Astrocyte (in vitro differentiated cells and primary cell): Measurements from ENCODE around the gene PDGFRA. TPM values are rescaled to one million over a fixed set of nuclear protein-coding genes. Genes with fewer than 3 reads are reported as not detected.
"Not testable (repeated sequence)": the region's sequence is repeated elsewhere in the genome, so short reads cannot be mapped to it uniquely, and the experiment has no call there.

Source experiments
- DNase-seq: peaks from one replicate; pipeline ENCODE4 v3.0.0-alpha.2; 2010; ENCODE audit warnings: low read depth
- FAIRE-seq: peaks from 2 replicates; lab custom pipeline; 2011; peaks lifted over from hg19 to GRCh38; lab: Jason Lieb, UNC
- H2AFZ ChIP-seq: 2 replicates; pipeline ENCODE4 v1.6.0; 2012; ENCODE audit warnings: low read depth, low read length, inconsistent platforms
- H3K27ac ChIP-seq: 2 replicates; pipeline ENCODE4 v1.5.1; 2011; ENCODE audit warnings: low read depth, low read length, inconsistent platforms
- H3K27me3 ChIP-seq: 2 replicates; pipeline ENCODE4 v1.6.0; 2011; ENCODE audit warnings: low read length, inconsistent platforms; ENCODE audit not compliant: insufficient read depth
- H3K36me3 ChIP-seq: 2 replicates; pipeline ENCODE4 v1.5.1; 2011; ENCODE audit warnings: low read length, inconsistent platforms; ENCODE audit not compliant: insufficient read depth
- H3K4me1 ChIP-seq: 2 replicates; pipeline ENCODE4 v1.5.1; 2011; ENCODE audit warnings: low read length, inconsistent platforms; ENCODE audit not compliant: insufficient read depth
- H3K4me2 ChIP-seq: 2 replicates; pipeline ENCODE4 v1.6.0; 2012; ENCODE audit warnings: low read length, inconsistent platforms
- H3K4me3 ChIP-seq: 2 replicates; pipeline ENCODE4 v1.5.1; 2011; ENCODE audit warnings: low read depth, mild to moderate bottlenecking, low read length, inconsistent platforms; ENCODE audit not compliant: insufficient read depth
- H3K79me2 ChIP-seq: 2 replicates; pipeline ENCODE4 v1.6.0; 2012; ENCODE audit warnings: mild to moderate bottlenecking, low read length, inconsistent platforms; ENCODE audit not compliant: insufficient read depth
- H3K9ac ChIP-seq: 2 replicates; pipeline ENCODE4 v1.6.0; 2012; ENCODE audit warnings: mild to moderate bottlenecking, low read length, inconsistent platforms
- H3K9me3 ChIP-seq: 2 replicates; pipeline ENCODE4 v1.5.1; 2012; ENCODE audit warnings: low read depth, mild to moderate bottlenecking, low read length, inconsistent platforms; ENCODE audit not compliant: insufficient read depth
- H4K20me1 ChIP-seq: 2 replicates; pipeline ENCODE4 v1.6.0; 2012; ENCODE audit warnings: low read length, inconsistent platforms; ENCODE audit not compliant: insufficient read depth
- H3K27ac Mint-ChIP-seq: one replicate; pipeline ENCODE4 v1.8.0; 2021; ENCODE audit warnings: mild to moderate bottlenecking, mixed read lengths; ENCODE audit not compliant: unreplicated experiment
- H3K27me3 Mint-ChIP-seq: one replicate; pipeline ENCODE4 v1.8.0; 2021; ENCODE audit warnings: low read depth, mixed read lengths; ENCODE audit not compliant: unreplicated experiment
- H3K36me3 Mint-ChIP-seq: one replicate; pipeline ENCODE4 v1.8.0; 2021; ENCODE audit warnings: low read depth, mixed read lengths; ENCODE audit not compliant: unreplicated experiment
- H3K4me1 Mint-ChIP-seq: one replicate; pipeline ENCODE4 v1.8.0; 2021; ENCODE audit warnings: low read depth, mixed read lengths; ENCODE audit not compliant: unreplicated experiment
- H3K4me3 Mint-ChIP-seq: one replicate; pipeline ENCODE4 v1.8.0; 2021; ENCODE audit warnings: mild to moderate bottlenecking, moderate library complexity, mixed read lengths; ENCODE audit not compliant: unreplicated experiment
- H3K9me3 Mint-ChIP-seq: one replicate; pipeline ENCODE4 v1.8.0; 2021; ENCODE audit warnings: mild to moderate bottlenecking, mixed read lengths; ENCODE audit not compliant: unreplicated experiment
- EZH2 ChIP-seq: IDR thresholded peaks from 2 replicates; pipeline ENCODE4 v1.6.1; 2012; ENCODE audit warnings: mild to moderate bottlenecking, low read length, inconsistent platforms; ENCODE audit not compliant: insufficient read depth
- total RNA-seq: library from RNA; stranded (reverse); gene quantifications from 2 replicates; pipeline ENCODE4 v1.2.1, GENCODE V29; 2021
- TF ChIP-seq, protein P1 (sequence below): IDR thresholded peaks from 2 replicates; pipeline ENCODE4 v1.5.1; 2011; ENCODE audit warnings: low read depth, mild to moderate bottlenecking, inconsistent platforms, low read length, moderate library complexity; ENCODE audit not compliant: insufficient read depth

PDGFRA gene
- total RNA-seq, 1 donor from 2014 or later = 9.2 TPM

DNA sequence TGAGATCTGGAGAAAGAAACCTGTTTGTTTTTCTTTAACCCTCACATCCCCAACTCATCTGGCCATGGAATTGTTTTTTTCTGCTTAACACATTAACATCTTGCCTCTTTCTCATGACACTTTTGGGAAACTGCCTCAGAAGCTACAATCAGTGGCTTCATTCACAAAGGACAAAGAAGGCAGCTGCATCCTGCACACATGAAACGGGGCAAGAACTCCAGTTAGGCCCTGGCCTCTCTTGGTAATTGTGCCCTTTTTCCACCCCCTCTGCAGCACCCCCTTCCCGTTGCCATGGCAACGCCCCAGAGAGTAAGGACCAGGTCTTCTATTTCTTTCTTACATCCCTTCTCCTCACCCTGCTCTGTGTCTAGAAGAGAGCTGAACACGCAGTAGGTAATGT, 103.4 kb downstream of the PDGFRA start:
- FAIRE-seq (no peak), DNase-seq (no peak)
- Mint-ChIP-seq H3K9me3 (no peaks in the 10 kb centered on the region), H3K27ac (no peak overlapping the region), H3K4me1 (no peaks in the 10 kb centered on the region), H3K36me3 (no peaks in the 10 kb centered on the region), H3K27me3 (no peaks in the 10 kb centered on the region), H3K4me3 (no peak overlapping the region)
- H2AFZ ChIP-seq = no peak overlapping the region
- no peak overlapping the region for H3K4me2 ChIP-seq
- H3K27me3 ChIP-seq = no peaks in the 10 kb centered on the region
- H3K9me3 ChIP-seq = no peaks in the 10 kb centered on the region
- H3K4me1 ChIP-seq = no peaks in the 10 kb centered on the region
- no peak overlapping the region for H3K4me3 ChIP-seq
- no peaks in the 10 kb centered on the region for H3K36me3 ChIP-seq
- H3K27ac ChIP-seq = no peak overlapping the region
- H3K79me2 ChIP-seq = no peaks in the 10 kb centered on the region
- TF ChIP-seq EZH2 = no peak
- H4K20me1 ChIP-seq = no peaks in the 10 kb centered on the region
- no peak overlapping the region for H3K9ac ChIP-seq

DNA sequence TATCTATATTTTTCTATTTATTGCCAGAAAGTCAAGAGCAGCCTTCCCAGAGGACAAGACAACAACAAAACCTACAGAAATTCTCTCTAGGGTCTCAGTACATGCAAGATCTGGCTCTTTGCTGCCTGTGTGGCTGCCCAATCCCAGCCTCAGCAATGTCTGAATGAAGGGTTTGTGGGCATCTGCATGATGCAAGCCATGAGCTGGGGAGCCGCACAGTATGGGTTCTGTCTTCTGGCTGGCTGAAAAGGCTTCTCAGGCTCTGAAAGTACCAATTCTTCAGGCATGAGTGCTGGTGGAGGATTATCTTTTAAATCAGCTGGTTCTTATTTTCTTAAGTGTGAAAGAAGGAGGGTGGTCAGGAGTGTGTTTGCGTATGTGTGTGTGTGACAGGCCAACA, 104.6 kb downstream of the PDGFRA start:
- H3K36me3 ChIP-seq = no peaks in the 10 kb centered on the region
- no peak overlapping the region for H3K4me2 ChIP-seq
- Mint-ChIP-seq H3K36me3 (no peaks in the 10 kb centered on the region), H3K4me3 (no peak overlapping the region), H3K27ac (no peak overlapping the region), H3K9me3 (no peaks in the 10 kb centered on the region), H3K4me1 (no peaks in the 10 kb centered on the region), H3K27me3 (no peaks in the 10 kb centered on the region)
- H3K9ac ChIP-seq = no peak overlapping the region
- H4K20me1 ChIP-seq = no peaks in the 10 kb centered on the region
- no peak for FAIRE-seq
- no peak overlapping the region for H3K27ac ChIP-seq
- TF ChIP-seq, protein P1, sequence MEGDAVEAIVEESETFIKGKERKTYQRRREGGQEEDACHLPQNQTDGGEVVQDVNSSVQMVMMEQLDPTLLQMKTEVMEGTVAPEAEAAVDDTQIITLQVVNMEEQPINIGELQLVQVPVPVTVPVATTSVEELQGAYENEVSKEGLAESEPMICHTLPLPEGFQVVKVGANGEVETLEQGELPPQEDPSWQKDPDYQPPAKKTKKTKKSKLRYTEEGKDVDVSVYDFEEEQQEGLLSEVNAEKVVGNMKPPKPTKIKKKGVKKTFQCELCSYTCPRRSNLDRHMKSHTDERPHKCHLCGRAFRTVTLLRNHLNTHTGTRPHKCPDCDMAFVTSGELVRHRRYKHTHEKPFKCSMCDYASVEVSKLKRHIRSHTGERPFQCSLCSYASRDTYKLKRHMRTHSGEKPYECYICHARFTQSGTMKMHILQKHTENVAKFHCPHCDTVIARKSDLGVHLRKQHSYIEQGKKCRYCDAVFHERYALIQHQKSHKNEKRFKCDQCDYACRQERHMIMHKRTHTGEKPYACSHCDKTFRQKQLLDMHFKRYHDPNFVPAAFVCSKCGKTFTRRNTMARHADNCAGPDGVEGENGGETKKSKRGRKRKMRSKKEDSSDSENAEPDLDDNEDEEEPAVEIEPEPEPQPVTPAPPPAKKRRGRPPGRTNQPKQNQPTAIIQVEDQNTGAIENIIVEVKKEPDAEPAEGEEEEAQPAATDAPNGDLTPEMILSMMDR = no peak
- TF ChIP-seq EZH2 = no peak
- DNase-seq = no peak
- no peaks in the 10 kb centered on the region for H3K9me3 ChIP-seq
- H3K4me1 ChIP-seq = no peaks in the 10 kb centered on the region
- H3K4me3 ChIP-seq = no peak overlapping the region
- H2AFZ ChIP-seq = no peak overlapping the region
- no peaks in the 10 kb centered on the region for H3K79me2 ChIP-seq
- no peaks in the 10 kb centered on the region for H3K27me3 ChIP-seq

DNA sequence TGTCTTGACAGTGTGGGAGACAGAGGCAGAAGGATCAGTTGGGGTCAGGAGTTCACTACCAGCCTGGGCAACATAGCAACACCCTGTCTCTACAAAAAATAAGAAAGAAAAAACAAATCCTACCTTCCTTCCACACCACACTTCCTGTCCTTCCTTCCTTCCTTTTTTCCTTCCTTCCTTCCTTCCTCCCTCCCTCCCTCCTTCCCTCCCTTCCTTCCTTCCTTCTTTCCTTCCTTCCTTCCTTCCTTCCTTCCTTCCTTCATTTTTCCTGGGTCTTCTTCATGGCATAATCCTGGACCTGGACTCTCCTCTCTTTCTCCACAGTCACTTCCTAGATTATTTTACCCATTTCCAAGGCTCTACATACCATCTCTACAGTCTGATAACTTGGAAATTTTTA, 105.7 kb downstream of the PDGFRA start:
- H3K4me1 ChIP-seq, H3K9ac ChIP-seq, H2AFZ ChIP-seq, H4K20me1 ChIP-seq, H3K27me3 ChIP-seq, H3K27ac Mint-ChIP-seq, H3K4me2 ChIP-seq, H3K9me3 ChIP-seq, FAIRE-seq, DNase-seq, H3K27me3 Mint-ChIP-seq, H3K36me3 Mint-ChIP-seq, H3K27ac ChIP-seq, H3K4me1 Mint-ChIP-seq, H3K4me3 Mint-ChIP-seq, H3K9me3 Mint-ChIP-seq, H3K79me2 ChIP-seq, H3K36me3 ChIP-seq, H3K4me3 ChIP-seq: not testable (repeated sequence)

DNA sequence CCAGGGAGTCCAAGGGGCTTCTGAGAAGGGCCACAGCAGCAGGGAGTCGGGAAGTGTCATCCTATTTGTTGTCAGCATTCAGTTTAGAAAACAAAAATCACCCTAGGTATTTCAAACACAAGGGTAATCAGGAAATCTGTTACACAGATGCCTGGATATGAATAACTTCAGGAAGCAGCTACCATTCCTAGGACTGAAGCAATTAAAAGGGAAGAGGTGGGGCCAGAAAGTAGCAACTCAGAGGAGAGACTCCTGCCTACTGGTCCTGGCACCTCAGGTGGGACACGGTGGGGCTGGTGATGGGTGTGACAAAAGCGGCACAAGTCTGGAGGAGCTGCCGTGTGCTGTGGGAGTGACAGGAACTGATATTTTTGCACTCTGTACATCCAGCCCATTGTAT, 107.9 kb downstream of the PDGFRA start:
- no peak overlapping the region for H3K4me2 ChIP-seq
- no peak for FAIRE-seq
- no peak overlapping the region for H3K27ac ChIP-seq
- no peak overlapping the region for H3K4me3 Mint-ChIP-seq
- H3K36me3 ChIP-seq = no peaks in the 10 kb centered on the region
- H3K27ac Mint-ChIP-seq = no peak overlapping the region
- no peak for DNase-seq
- no peaks in the 10 kb centered on the region for H3K9me3 Mint-ChIP-seq
- H3K4me3 ChIP-seq = no peak overlapping the region
- H2AFZ ChIP-seq = no peak overlapping the region
- no peaks in the 10 kb centered on the region for H3K4me1 ChIP-seq
- H3K36me3 Mint-ChIP-seq = no peaks in the 10 kb centered on the region
- no peaks in the 10 kb centered on the region for H3K27me3 ChIP-seq
- TF ChIP-seq, protein P1 = no peak
- TF ChIP-seq EZH2 = no peak
- no peaks in the 10 kb centered on the region for H4K20me1 ChIP-seq
- no peaks in the 10 kb centered on the region for H3K9me3 ChIP-seq
- H3K27me3 Mint-ChIP-seq = no peaks in the 10 kb centered on the region
- H3K4me1 Mint-ChIP-seq = no peaks in the 10 kb centered on the region
- H3K9ac ChIP-seq = no peak overlapping the region
- no peaks in the 10 kb centered on the region for H3K79me2 ChIP-seq

DNA sequence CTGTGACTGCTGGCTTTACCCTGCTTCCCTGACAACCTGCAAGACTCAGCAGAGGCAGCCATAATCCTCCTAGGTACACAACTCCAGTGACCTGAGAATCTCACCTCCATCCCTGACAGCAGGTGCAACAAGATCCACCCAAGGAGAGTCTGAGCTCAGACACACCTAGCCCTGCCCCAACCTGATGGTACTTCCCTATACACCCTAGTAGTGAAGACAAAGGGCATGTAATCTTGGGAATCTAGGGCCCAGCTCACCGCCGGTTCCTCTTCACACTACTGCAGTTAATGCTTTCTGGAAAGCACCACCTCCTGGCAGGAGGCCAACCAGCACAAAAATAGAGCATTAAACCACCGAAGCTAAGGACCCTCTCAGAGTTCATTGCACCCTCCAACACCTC, 113.0 kb downstream of the PDGFRA start:
- not testable (repeated sequence) for H3K27ac Mint-ChIP-seq, H3K4me3 ChIP-seq, H3K9me3 Mint-ChIP-seq, H3K9me3 ChIP-seq, H3K4me1 ChIP-seq, H3K36me3 Mint-ChIP-seq, H3K36me3 ChIP-seq, H3K4me1 Mint-ChIP-seq, H3K27me3 Mint-ChIP-seq, H3K4me2 ChIP-seq, H3K27ac ChIP-seq, H3K27me3 ChIP-seq, H4K20me1 ChIP-seq, DNase-seq, H3K9ac ChIP-seq, H2AFZ ChIP-seq, H3K4me3 Mint-ChIP-seq, H3K79me2 ChIP-seq, FAIRE-seq
